22Rv1 (cell line): ENCODE data around the gene IFNG.
"Not testable (repeated sequence)": the region's sequence is repeated elsewhere in the genome, so short reads cannot be mapped to it uniquely, and the experiment has no call there.

ENCODE experiments used
- H3K27ac ChIP-seq: fragments of 450-650 bp; 2 replicates; pipeline ENCODE4 v1.5.1; 2017
- CTCF ChIP-seq: fragments of 450-650 bp; IDR thresholded peaks from 2 replicates; pipeline ENCODE4 v1.5.1; 2017; ENCODE audit warnings: mild to moderate bottlenecking
- ZFX ChIP-seq: fragments of 450-650 bp; IDR thresholded peaks from 2 replicates; pipeline ENCODE4 v1.6.1; 2017; ENCODE audit warnings: antibody characterized with exemption, borderline replicate concordance

The IFNG gene

GRCh38 chr12:68178184-68178583 lies 18.6 kb upstream of the IFNG start:
- H3K27ac ChIP-seq: no peak overlapping the region
- no peak for TF ChIP-seq ZFX
- no peak for TF ChIP-seq CTCF

- no peak for TF ChIP-seq CTCF
- TF ChIP-seq ZFX: no peak
- H3K27ac ChIP-seq: no peak overlapping the region
Measured at GRCh38 chr12:68177562-68177961, 18.0 kb upstream of the IFNG start.

GRCh38 chr12:68176257-68176656 lies 16.7 kb upstream of the IFNG start:
- H3K27ac ChIP-seq: no peak overlapping the region
- TF ChIP-seq ZFX: no peak
- no peak for TF ChIP-seq CTCF

- TF ChIP-seq ZFX: no peak
- no peak for TF ChIP-seq CTCF
- no peak overlapping the region for H3K27ac ChIP-seq
Measured at GRCh38 chr12:68175557-68176061, 16.1 kb upstream of the IFNG start.

- H3K27ac ChIP-seq: not testable (repeated sequence)
Measured at GRCh38 chr12:68174761-68175160, 15.2 kb upstream of the IFNG start.

GRCh38 chr12:68173792-68174191 lies 14.3 kb upstream of the IFNG start:
- TF ChIP-seq ZFX: no peak
- no peak overlapping the region for H3K27ac ChIP-seq

- TF ChIP-seq ZFX: no peak
- TF ChIP-seq CTCF: no peak
- H3K27ac ChIP-seq: no peak overlapping the region
Measured at GRCh38 chr12:68170726-68171125, 11.2 kb upstream of the IFNG start.

- H3K27ac ChIP-seq: no peak overlapping the region
- no peak for TF ChIP-seq ZFX
- TF ChIP-seq CTCF: no peak
Measured at GRCh38 chr12:68169213-68169889, 9.8 kb upstream of the IFNG start.
